GM12891 (cell line): ENCODE results near the gene XPO4.
A peak's percentile ranks its signal among the peaks of the same experiment; 100 is the strongest.
"Not testable (repeated sequence)": the region's sequence is repeated elsewhere in the genome, so short reads cannot be mapped to it uniquely, and the experiment has no call there.

Source experiments
- DNase-seq: peaks from one replicate; pipeline ENCODE4 v3.0.0; 2011; ENCODE audit warnings: low spot score; ENCODE audit not compliant: insufficient read length
- FAIRE-seq: peaks from 2 replicates; lab custom pipeline; 2011; peaks lifted over from hg19 to GRCh38; lab: Jason Lieb, UNC
- PAX5 ChIP-seq: IDR thresholded peaks from 2 replicates; pipeline ENCODE4 v1.6.1; 2011; ENCODE audit warnings: low read length, moderate library complexity, mild to moderate bottlenecking; ENCODE audit not compliant: insufficient read depth, severe bottlenecking
- POLR2A ChIP-seq: IDR thresholded peaks from 2 replicates; pipeline ENCODE4 v1.6.1; 2011; ENCODE audit warnings: low read depth, low read length, control low read depth
- POLR2AphosphoS5 ChIP-seq: IDR thresholded peaks from 2 replicates; pipeline ENCODE4 v1.6.1; 2011; ENCODE audit warnings: low read depth, low read length, control low read depth
- POU2F2 ChIP-seq: IDR thresholded peaks from 2 replicates; pipeline ENCODE4 v1.6.1; 2011; ENCODE audit warnings: low read depth, mild to moderate bottlenecking, control low read depth, low read length, moderate library complexity
- SPI1 ChIP-seq: IDR thresholded peaks from 2 replicates; pipeline ENCODE4 v1.6.1; 2011; ENCODE audit warnings: low read depth, low read length, control low read depth
- TAF1 ChIP-seq: IDR thresholded peaks from 2 replicates; pipeline ENCODE4 v1.6.1; 2011; ENCODE audit warnings: low read depth, low read length, control low read depth

Gene XPO4

GRCh38 chr13:20924758-20925394 lies 22.3 kb upstream of the XPO4 start:
- TF ChIP-seq PAX5 (no peak), POLR2AphosphoS5 (no peak), POLR2A (no peak), POU2F2 (no peak), SPI1 (no peak), TAF1 (no peak)
- DNase-seq (no peak), FAIRE-seq (no peak)

- TF ChIP-seq POU2F2: no peak
- TF ChIP-seq SPI1: no peak
- no peak for TF ChIP-seq POLR2A
- no peak for TF ChIP-seq PAX5
- no peak for TF ChIP-seq TAF1
- TF ChIP-seq POLR2AphosphoS5: no peak
- DNase-seq: no peak
- FAIRE-seq: no peak
Measured at GRCh38 chr13:20923272-20923671, 20.7 kb upstream of the XPO4 start.

- FAIRE-seq: no peak
- DNase-seq: no peak
- TF ChIP-seq POLR2AphosphoS5 (no peak), TAF1 (no peak), POLR2A (no peak), SPI1 (no peak), POU2F2 (no peak), PAX5 (no peak)
Measured at GRCh38 chr13:20921572-20921971, 19.0 kb upstream of the XPO4 start.

GRCh38 chr13:20915676-20916075 lies 13.1 kb upstream of the XPO4 start:
- FAIRE-seq, DNase-seq: not testable (repeated sequence)

GRCh38 chr13:20911037-20911436 lies 8.5 kb upstream of the XPO4 start:
- TF ChIP-seq POLR2AphosphoS5: no peak
- TF ChIP-seq TAF1: no peak
- no peak for TF ChIP-seq POU2F2
- no peak for TF ChIP-seq PAX5
- TF ChIP-seq POLR2A: no peak
- no peak for TF ChIP-seq SPI1
- DNase-seq (no peak), FAIRE-seq (no peak)

GRCh38 chr13:20908714-20909497 lies 6.4 kb upstream of the XPO4 start:
- TF ChIP-seq TAF1: no peak
- no peak for TF ChIP-seq SPI1
- TF ChIP-seq PAX5: no peak
- no peak for TF ChIP-seq POU2F2
- TF ChIP-seq POLR2A: no peak
- no peak for TF ChIP-seq POLR2AphosphoS5

GRCh38 chr13:20904908-20905307 lies 2.4 kb upstream of the XPO4 start:
- no peak for TF ChIP-seq PAX5
- no peak for TF ChIP-seq TAF1
- DNase-seq (no peak), FAIRE-seq (no peak)

More at GRCh38 chr13:20908714-20909497, 6.4 kb upstream of the XPO4 start:
- no peak for FAIRE-seq
- no peak for DNase-seq

- TF ChIP-seq POLR2A: no peak
- no peak for TF ChIP-seq TAF1
- TF ChIP-seq SPI1: no peak
- TF ChIP-seq POU2F2: no peak
- no peak for TF ChIP-seq PAX5
- no peak for TF ChIP-seq POLR2AphosphoS5
- no peak for DNase-seq
- FAIRE-seq: no peak
Measured at GRCh38 chr13:20903164-20903475, 574 bp upstream of the XPO4 start.

GRCh38 chr13:20901668-20902437 lies 693 bp downstream of the XPO4 start:
- peak; percentile 12 for DNase-seq
- TF ChIP-seq POLR2AphosphoS5 (no peak), SPI1 (no peak)
- FAIRE-seq: no peak

GRCh38 chr13:20894245-20894644 lies 8.3 kb downstream of the XPO4 start:
- no peak for FAIRE-seq
- no peak for TF ChIP-seq PAX5
- no peak for TF ChIP-seq POLR2A
- no peak for TF ChIP-seq SPI1
- no peak for TF ChIP-seq POLR2AphosphoS5
- no peak for TF ChIP-seq TAF1
- no peak for DNase-seq
